ENCODE data around the gene MRPS18B. TPM values are rescaled to one million over a fixed set of nuclear protein-coding genes. Genes with fewer than 3 reads are reported as not detected.

Gene MRPS18B
- total RNA-seq, 1 donor from 2014 or later: 57.7 TPM

- H3K27ac Mint-ChIP-seq: no peak overlapping the region
- ATAC-seq (ENCODE audit: low read depth) (no peak), DNase-seq (no peak)
- POLR2A ChIA-PET: interaction anchor here (0.9 kb wide), 1 partner anchor 91 kb away, joined by 3 read pairs; no protein-coding TSS in a partner anchor
- TF ChIP-seq CTCF (IDR thresholded peaks at IDR 0.05): no peak
- H3K27me3 Mint-ChIP-seq: no peaks in the 10 kb centered on the region
- CTCF ChIA-PET: no interaction called here
- no peak overlapping the region for H3K4me3 Mint-ChIP-seq
- intact Hi-C loops (cut with micrococcal nuclease): no loop called here
- H3K9me3 Mint-ChIP-seq: no peaks in the 10 kb centered on the region
- peaks cover 86% of the 10 kb centered on the region for H3K36me3 Mint-ChIP-seq (ENCODE audit: low read depth)
- H3K4me1 Mint-ChIP-seq: no peaks in the 10 kb centered on the region
These were observed 33.7 kb upstream of the MRPS18B start for GRCh38 chr6:30583921-30584320.

GRCh38 chr6:30589754-30590358, 27.8 kb upstream of the MRPS18B start:
- ATAC-seq (ENCODE audit: low read depth): no peak
- Mint-ChIP-seq H3K4me3 (no peak overlapping the region), H3K27me3 (no peaks in the 10 kb centered on the region), H3K27ac (no peak overlapping the region), H3K36me3 (ENCODE audit: low read depth) (peaks cover 87% of the 10 kb centered on the region), H3K9me3 (no peaks in the 10 kb centered on the region), H3K4me1 (no peaks in the 10 kb centered on the region)
- ChIA-PET POLR2A (interaction anchor here (1.2 kb wide), 1 partner anchor 25 kb away, joined by 4 read pairs; no protein-coding TSS in a partner anchor), CTCF (no interaction called here)
- TF ChIP-seq CTCF (IDR thresholded peaks at IDR 0.05): no peak
- no peak for DNase-seq
- intact Hi-C loops (cut with micrococcal nuclease): no loop called here

- no peak overlapping the region for H3K4me3 Mint-ChIP-seq
- no peaks in the 10 kb centered on the region for H3K27me3 Mint-ChIP-seq
- DNase-seq: no peak
- H3K9me3 Mint-ChIP-seq: no peaks in the 10 kb centered on the region
- ChIA-PET CTCF (interaction anchor here (0.8 to 1.1 kb wide), 2 partner anchors 109 to 133 kb away, joined by 3 read pairs; no protein-coding TSS in a partner anchor), POLR2A (interaction anchor here (0.8 to 1.2 kb wide), 3 partner anchors 24 to 27 kb away, joined by 3 to 8 read pairs (median 4); partner anchors contain the start of genes MRPS18B and PPP1R10)
- no peak for TF ChIP-seq CTCF (IDR thresholded peaks at IDR 0.05)
- no peak overlapping the region for H3K27ac Mint-ChIP-seq
- ATAC-seq (ENCODE audit: low read depth): no peak
- H3K4me1 Mint-ChIP-seq: no peaks in the 10 kb centered on the region
- intact Hi-C loops (cut with micrococcal nuclease): no loop called here
- H3K36me3 Mint-ChIP-seq (ENCODE audit: low read depth): peaks cover 85% of the 10 kb centered on the region
These were observed 27.1 kb upstream of the MRPS18B start for GRCh38 chr6:30590509-30590908.

- Mint-ChIP-seq H3K27me3 (no peaks in the 10 kb centered on the region), H3K9me3 (no peaks in the 10 kb centered on the region), H3K27ac (no peak overlapping the region), H3K4me3 (no peak overlapping the region), H3K4me1 (no peaks in the 10 kb centered on the region), H3K36me3 (ENCODE audit: low read depth) (peaks cover 81% of the 10 kb centered on the region)
- POLR2A ChIA-PET: interaction anchor here (0.5 to 1.2 kb wide), 6 partner anchors 22 to 75 kb away, joined by 3 to 12 read pairs (median 6); partner anchors contain the start of genes MRPS18B and PPP1R10
- DNase-seq: no peak
- no peak for ATAC-seq (ENCODE audit: low read depth)
- CTCF ChIA-PET: interaction anchor here (0.8 to 1.1 kb wide), 2 partner anchors 109 to 132 kb away, joined by 3 read pairs; no protein-coding TSS in a partner anchor
- intact Hi-C loops (cut with micrococcal nuclease): no loop called here
- TF ChIP-seq CTCF (IDR thresholded peaks at IDR 0.05): no peak
These were observed 26.6 kb upstream of the MRPS18B start for GRCh38 chr6:30591008-30591407.

- H3K27ac Mint-ChIP-seq: no peak overlapping the region
- H3K36me3 Mint-ChIP-seq (ENCODE audit: low read depth): peaks cover 70% of the 10 kb centered on the region
These were observed 25.4 kb upstream of the MRPS18B start for GRCh38 chr6:30592287-30592686.

More at GRCh38 chr6:30592287-30592686, 25.4 kb upstream of the MRPS18B start:
- Mint-ChIP-seq H3K27me3 (no peaks in the 10 kb centered on the region), H3K9me3 (no peaks in the 10 kb centered on the region), H3K4me1 (peaks cover 3% of the 10 kb centered on the region), H3K4me3 (no peak overlapping the region)
- CTCF ChIA-PET: interaction anchor here (1.4 kb wide), 1 partner anchor 110 kb away, joined by 4 read pairs; no protein-coding TSS in a partner anchor
- POLR2A ChIA-PET: interaction anchor here (1.1 kb wide), 1 partner anchor 23 kb away, joined by 8 read pairs; no protein-coding TSS in a partner anchor
- ATAC-seq (ENCODE audit: low read depth): no peak
- TF ChIP-seq CTCF (IDR thresholded peaks at IDR 0.05): no peak
- intact Hi-C loops (cut with micrococcal nuclease): no loop called here
- no peak for DNase-seq
